Ovary (tissue), 9 donors: Measurements from ENCODE around the gene CTDSPL. TPM values are rescaled to one million over a fixed set of nuclear protein-coding genes. Genes with fewer than 3 reads are reported as not detected.

Experiments
- DNase-seq, 5 donors: peaks; one replicate each; pipeline ENCODE4 v3.0.0-alpha.2; 2019 to 2020
- H3K27ac ChIP-seq, 2 donors: fragments of 200-600 bp; one replicate each; pipeline versions ENCODE4 v1.5.1 to v1.8.0; 2019 to 2022
- H3K27me3 ChIP-seq: fragments of 200-600 bp; one replicate; pipeline ENCODE4 v1.8.0; 2022
- H3K36me3 ChIP-seq: fragments of 200-600 bp; sonication (generic); one replicate; pipeline ENCODE4 v1.5.1; 2019
- H3K4me1 ChIP-seq: one replicate; pipeline ENCODE4 v1.8.1; 2013; ENCODE audit warnings: mild to moderate bottlenecking, moderate library complexity; ENCODE audit not compliant: insufficient read depth
- H3K4me3 ChIP-seq: fragments of 200-600 bp; sonication (generic); one replicate; pipeline ENCODE4 v1.5.1; 2017
- H3K9me3 ChIP-seq, 2 donors: fragments of 200-600 bp in 1 of 2; sonication (generic) in 1 of 2; one replicate each; pipeline versions ENCODE4 v1.5.1 to v1.8.1; 2013 to 2019; ENCODE audit warnings: mild to moderate bottlenecking in 1 of 2, moderate library complexity in 1 of 2
- EP300 ChIP-seq: sonication (generic); formaldehyde crosslinking; IDR thresholded peaks from one replicate; pipeline ENCODE4 v1.6.1; 2017; ENCODE audit warnings: antibody characterized with exemption
- POLR2A ChIP-seq: fragments of 450-650 bp; IDR thresholded peaks from one replicate; pipeline ENCODE4 v1.6.1; 2017; ENCODE audit warnings: antibody characterized with exemption, mild to moderate bottlenecking, moderate library complexity
- WGBS, 3 donors: extraction: QIAGEN DNeasy Blood & Tissue Kit in 1 of 3; methylation state at CpG; one replicate each; pipeline versions ENCODE4 v1.1.5 to v1.1.7; 2013 to 2017; 5-methylcytosine and 5-hydroxymethylcytosine counted together
- intact Hi-C, 4 donors: fragments of 100-400 bp; cut with DNase I; formaldehyde crosslinking; loops; one replicate each; pipeline versions ENCODE4 v1.11.0 to v1.15.1; 2022 to 2023
- polyA plus RNA-seq, 2 donors: library from polyadenylated mRNA; stranded (reverse); fragments of 200-250 nt in 1 of 2; fragments of 350-450 nt in 1 of 2; fragmentation: Illumina TruSeq in 1 of 2; extraction: RNeasy Lipid Tissue Mini Kit (QIAGEN cat#74804) in 1 of 2; gene quantifications; one replicate each; pipeline ENCODE4 v1.2.3, GENCODE V29; 2013 to 2014
- total RNA-seq, 7 donors: library from RNA; depleted of rRNA in 2 of 7; stranded (reverse); fragments of >200 nt in 2 of 7; fragmentation: NEBNext Ultra II Directional in 3 of 7; extraction: Animal tissue kit (Norgen Biotek cat#: 25700) in 3 of 7; gene quantifications; one replicate each; pipeline versions ENCODE4 v1.1.0 to v1.2.4, GENCODE V29; 2016 to 2023
- TF ChIP-seq, protein P1 (sequence below), 3 donors: fragments of 450-650 bp in 2 of 3; fragments of 200-600 bp in 1 of 3; IDR thresholded peaks; one replicate each; pipeline versions ENCODE4 v1.5.1 to v1.8.0; 2016 to 2022; ENCODE audit warnings: antibody characterized with exemption in 3 of 3, mild to moderate bottlenecking in 1 of 3
- donor health status: DM: no; HTN: no; CAD: no; lungs with moderate emphysema.
- donor health status: DM: no; HTN: no; CAD: no.
- donor health status: Bipolar disorder and iron deficiency.
- donor health status: DM: yes; HTN: yes; CAD: no.
- donor health status: DM: no; HTN: no; CAD: no.
- donor health status: DM: yes; HTN: yes; CAD: no.

Gene CTDSPL
- total and polyA plus RNA-seq, 9 donors: 14.8 to 41.1 (median 34.2) TPM

DNA sequence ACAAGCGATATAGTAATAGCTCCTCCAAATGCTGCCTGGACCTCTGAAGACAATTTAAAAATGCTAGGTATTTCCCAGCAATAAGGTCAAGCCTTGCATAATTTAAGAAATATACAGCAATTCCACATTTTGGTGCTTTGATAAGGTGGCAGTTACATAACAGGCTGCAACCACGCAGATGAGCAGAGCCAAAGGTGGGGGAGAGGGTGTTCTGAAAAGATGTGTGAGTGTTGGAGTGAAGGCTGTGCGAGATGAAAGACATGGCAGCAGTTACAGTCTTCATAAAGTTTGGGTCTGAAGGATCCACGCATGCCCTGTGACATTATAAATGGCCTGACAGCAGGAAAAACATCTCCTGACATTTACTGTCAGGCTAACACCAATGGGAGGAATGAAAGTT, 26.1 kb downstream of the CTDSPL start:
- intact Hi-C loops: no loop called here
- no peaks in the 10 kb centered on the region for H3K36me3 ChIP-seq
- H3K4me3 ChIP-seq: no peak overlapping the region
- TF ChIP-seq EP300: no peak
- TF ChIP-seq POLR2A: no peak
- TF ChIP-seq, protein P1, sequence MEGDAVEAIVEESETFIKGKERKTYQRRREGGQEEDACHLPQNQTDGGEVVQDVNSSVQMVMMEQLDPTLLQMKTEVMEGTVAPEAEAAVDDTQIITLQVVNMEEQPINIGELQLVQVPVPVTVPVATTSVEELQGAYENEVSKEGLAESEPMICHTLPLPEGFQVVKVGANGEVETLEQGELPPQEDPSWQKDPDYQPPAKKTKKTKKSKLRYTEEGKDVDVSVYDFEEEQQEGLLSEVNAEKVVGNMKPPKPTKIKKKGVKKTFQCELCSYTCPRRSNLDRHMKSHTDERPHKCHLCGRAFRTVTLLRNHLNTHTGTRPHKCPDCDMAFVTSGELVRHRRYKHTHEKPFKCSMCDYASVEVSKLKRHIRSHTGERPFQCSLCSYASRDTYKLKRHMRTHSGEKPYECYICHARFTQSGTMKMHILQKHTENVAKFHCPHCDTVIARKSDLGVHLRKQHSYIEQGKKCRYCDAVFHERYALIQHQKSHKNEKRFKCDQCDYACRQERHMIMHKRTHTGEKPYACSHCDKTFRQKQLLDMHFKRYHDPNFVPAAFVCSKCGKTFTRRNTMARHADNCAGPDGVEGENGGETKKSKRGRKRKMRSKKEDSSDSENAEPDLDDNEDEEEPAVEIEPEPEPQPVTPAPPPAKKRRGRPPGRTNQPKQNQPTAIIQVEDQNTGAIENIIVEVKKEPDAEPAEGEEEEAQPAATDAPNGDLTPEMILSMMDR (IDR thresholded peaks at IDR 0.05): no peak
- H3K27me3 ChIP-seq: no peaks in the 10 kb centered on the region
- no peak overlapping the region for H3K27ac ChIP-seq
- no peaks in the 10 kb centered on the region for H3K9me3 ChIP-seq
- H3K4me1 ChIP-seq: peaks cover 38% of the 10 kb centered on the region
- 68 to 74% (median 72%) methylated on average over 4 of the region's 4 CpGs for WGBS, 3 donors
- DNase-seq: no peak

DNA sequence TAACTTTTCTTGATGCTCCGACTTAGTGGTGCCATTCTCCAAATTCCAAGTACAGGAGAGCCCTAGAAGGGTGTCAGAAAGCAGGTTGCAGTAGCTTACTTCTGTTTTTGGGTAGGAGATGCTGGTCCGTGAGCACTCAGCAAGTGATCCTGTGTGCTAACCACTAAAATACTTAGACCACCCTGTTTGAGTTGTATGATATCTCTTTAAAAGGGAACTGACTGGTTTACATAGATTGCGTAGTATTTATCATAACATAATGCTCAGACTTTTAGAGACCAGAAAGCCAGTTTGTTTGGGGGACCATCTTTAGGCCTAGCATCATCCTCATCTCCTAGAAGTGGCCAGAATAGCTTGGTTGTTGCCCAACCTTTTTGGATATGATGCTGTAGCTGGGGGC, 26.7 kb downstream of the CTDSPL start:
- TF ChIP-seq EP300 (no peak), POLR2A (no peak)
- TF ChIP-seq, protein P1 (IDR thresholded peaks at IDR 0.05): no peak
- H3K9me3 ChIP-seq: no peaks in the 10 kb centered on the region
- no peaks in the 10 kb centered on the region for H3K27me3 ChIP-seq
- no peak overlapping the region for H3K4me3 ChIP-seq
- H3K27ac ChIP-seq: no peak overlapping the region
- peaks cover 37% of the 10 kb centered on the region for H3K4me1 ChIP-seq
- H3K36me3 ChIP-seq: no peaks in the 10 kb centered on the region
- intact Hi-C loops: no loop called here
- DNase-seq: no peak
- 84 to 91% (median 88%) methylated on average over 3 of the region's 3 CpGs for WGBS, 3 donors

DNA sequence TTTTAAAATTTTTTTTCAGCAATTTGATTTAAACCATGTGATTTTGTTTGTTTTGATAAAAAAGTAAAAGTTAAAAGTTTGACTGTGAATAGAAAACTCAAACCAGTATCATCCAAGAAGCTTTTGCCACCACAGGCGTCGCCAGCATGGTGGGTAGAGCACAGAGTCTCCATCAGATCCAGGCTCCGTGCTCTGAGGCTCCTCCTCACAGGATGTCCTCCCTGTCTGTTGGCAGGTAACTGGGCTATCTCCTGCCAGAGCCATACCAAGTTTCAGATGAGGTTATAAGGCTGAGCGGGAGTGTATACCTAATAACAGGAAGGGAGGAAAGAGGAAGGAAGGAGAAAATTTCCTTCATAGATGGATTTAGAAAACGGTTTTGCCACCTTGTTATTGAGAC, 28.8 kb downstream of the CTDSPL start:
- H3K9me3 ChIP-seq: no peaks in the 10 kb centered on the region
- H3K27me3 ChIP-seq: no peaks in the 10 kb centered on the region
- H3K27ac ChIP-seq: no peak overlapping the region
- WGBS, 3 donors: 76 to 85% (median 84%) methylated on average over 5 of the region's 5 CpGs
- peaks cover 28% of the 10 kb centered on the region for H3K4me1 ChIP-seq
- no peak overlapping the region for H3K4me3 ChIP-seq
- no peak for DNase-seq
- no peak for TF ChIP-seq POLR2A
- TF ChIP-seq EP300: no peak
- TF ChIP-seq, protein P1 (IDR thresholded peaks at IDR 0.05): no peak
- intact Hi-C loops: no loop called here
- H3K36me3 ChIP-seq: no peaks in the 10 kb centered on the region

DNA sequence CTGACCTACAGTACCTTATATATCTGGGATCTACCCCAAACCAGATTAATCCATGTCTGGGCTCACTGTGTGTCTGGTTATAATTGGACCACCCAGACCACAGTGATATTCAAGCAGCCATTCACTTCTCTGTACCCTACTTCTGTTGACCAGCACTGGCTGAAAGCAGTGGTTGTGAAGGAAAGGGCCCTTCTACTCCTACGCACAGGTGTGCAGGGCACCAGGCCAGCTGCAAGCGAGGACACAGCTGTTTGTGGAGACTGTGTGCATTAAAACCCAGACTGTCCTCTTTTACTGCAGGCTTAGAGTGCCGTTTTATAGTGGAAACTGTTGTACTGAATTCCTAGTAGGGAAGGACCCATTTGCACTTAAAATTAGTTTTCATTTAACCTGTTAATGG, 29.5 kb downstream of the CTDSPL start:
- intact Hi-C loops: no loop called here
- DNase-seq: no peak
- Histone ChIP-seq H3K36me3 (no peaks in the 10 kb centered on the region), H3K27ac (no peak overlapping the region), H3K9me3 (no peaks in the 10 kb centered on the region), H3K27me3 (no peaks in the 10 kb centered on the region), H3K4me3 (no peak overlapping the region), H3K4me1 (peaks cover 23% of the 10 kb centered on the region)
- 32 to 43% (median 38%) methylated on average over 3 of the region's 3 CpGs for WGBS, 3 donors
- TF ChIP-seq, protein P1 (IDR thresholded peaks at IDR 0.05): no peak
- TF ChIP-seq POLR2A: no peak
- no peak for TF ChIP-seq EP300
